NCI-H748 (cell line): ENCODE results near the gene DMAC2.
"Not testable (repeated sequence)": the region's sequence is repeated elsewhere in the genome, so short reads cannot be mapped to it uniquely, and the experiment has no call there.

ENCODE experiments used
- DNase-seq: peaks from one replicate; lab custom pipeline; 2025; ENCODE audit not compliant: unreplicated experiment; lab: John Stamatoyannopoulos, UW

Gene DMAC2

GRCh38 chr19:41399525-41399924, 40.2 kb downstream of the DMAC2 start:
- DNase-seq, result no peak

GRCh38 chr19:41399091-41399490, 40.6 kb downstream of the DMAC2 start:
- no peak for DNase-seq

DNA sequence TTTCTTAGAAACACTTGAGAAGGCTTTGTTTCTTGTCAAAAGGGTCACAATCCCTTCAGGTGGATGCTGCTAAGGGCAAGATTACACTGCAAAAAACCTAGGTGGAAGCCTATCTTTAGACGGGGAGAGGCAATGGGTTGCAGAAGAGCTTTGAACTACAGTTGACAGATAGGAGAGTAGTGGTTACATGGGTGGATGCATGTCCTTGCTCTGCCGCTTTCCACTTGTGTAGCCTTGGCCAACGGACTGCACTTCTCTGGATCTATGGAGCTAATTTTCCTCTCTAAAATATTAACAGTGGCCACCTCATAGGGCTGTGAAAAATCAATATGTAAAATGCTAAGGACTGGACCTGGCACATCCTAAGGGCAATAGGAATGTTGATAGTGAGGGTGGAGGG, 41.1 kb downstream of the DMAC2 start:
- peak; percentile 44 for DNase-seq

- DNase-seq, result no peak
These were observed 41.7 kb downstream of the DMAC2 start for GRCh38 chr19:41398050-41398418.

- DNase-seq, result peak; percentile 100
These were observed 42.3 kb downstream of the DMAC2 start, which contains the start of the genes BCKDHA and EXOSC5 for GRCh38 chr19:41397086-41398049. TSS of gene BCKDHA (plus strand) at chr19:41397818. CDS start at chr19:41397828, 10 bp downstream. TSS of gene EXOSC5 (minus strand) at chr19:41397359. CDS start at chr19:41397328, 31 bp downstream.

GRCh38 chr19:41395355-41395754, 44.4 kb downstream of the DMAC2 start:
- no peak for DNase-seq

DNA sequence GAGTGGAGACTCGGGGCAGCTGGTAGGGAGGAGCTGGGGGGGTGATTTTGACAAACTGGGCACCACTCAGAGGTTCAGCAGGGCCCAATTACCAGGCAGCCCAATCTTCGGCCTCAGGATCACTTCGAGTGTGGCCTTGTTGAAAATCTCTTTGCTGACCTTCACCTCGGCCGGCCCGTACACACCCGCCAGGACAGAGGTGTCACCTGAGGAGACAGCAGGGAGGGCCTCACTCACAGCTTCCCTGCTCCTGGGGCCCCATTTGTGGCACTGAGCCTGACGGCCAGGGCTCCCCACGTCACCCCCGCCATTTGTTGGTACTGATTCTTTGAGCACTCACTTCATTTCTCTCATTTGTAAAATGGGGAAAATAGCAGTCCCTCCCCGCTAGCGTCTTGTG, 46.9 kb downstream of the DMAC2 start:
- no peak for DNase-seq

GRCh38 chr19:41391618-41392017, 48.1 kb downstream of the DMAC2 start:
- DNase-seq, result no peak

GRCh38 chr19:41386442-41386841, 53.3 kb downstream of the DMAC2 start:
- no peak for DNase-seq

DNA sequence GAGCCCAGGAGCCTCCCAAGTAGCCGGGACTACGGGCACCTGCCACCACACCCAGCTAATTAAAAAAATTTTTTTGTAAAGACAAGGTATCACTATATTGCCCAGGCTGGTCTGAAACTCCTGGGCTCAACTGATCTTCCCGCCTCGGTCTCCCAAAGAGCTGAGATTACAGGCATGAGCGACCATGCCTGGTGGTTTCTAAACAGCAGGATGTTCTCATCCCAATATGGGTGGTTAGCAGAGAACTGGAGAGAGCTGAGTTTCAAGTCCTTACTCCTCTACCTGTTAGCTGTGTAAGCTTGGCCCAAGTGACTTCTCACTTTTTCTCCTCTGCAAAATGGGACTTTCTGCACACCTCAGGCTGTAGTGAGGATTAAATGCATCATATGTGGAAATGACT, 55.4 kb downstream of the DMAC2 start:
- DNase-seq, result no peak

GRCh38 chr19:41381536-41381935, 58.2 kb downstream of the DMAC2 start:
- not testable (repeated sequence) for DNase-seq
